ENCODE data around the gene CPNE7.

Gene CPNE7

GRCh38 chr16:89561884-89562599 is 13.5 kb upstream of the CPNE7 start:
- peak; percentile 34 for DNase-seq (ENCODE audit: low read depth)
- no peak for TF ChIP-seq CTCF (IDR thresholded peaks at IDR 0.05; ENCODE audit: control insufficient read depth, extremely low read depth, insufficient read depth)
- H3K4me3 ChIP-seq (ENCODE audit: low read depth, low read length), result peak overlapping the region; percentile 94

- no peak for DNase-seq (ENCODE audit: low read depth)
- no peak for TF ChIP-seq CTCF (IDR thresholded peaks at IDR 0.05; ENCODE audit: control insufficient read depth, extremely low read depth, insufficient read depth)
- peak overlapping the region; percentile 94 for H3K4me3 ChIP-seq (ENCODE audit: low read depth, low read length)
These were observed 12.6 kb upstream of the CPNE7 start for GRCh38 chr16:89562939-89563338.

GRCh38 chr16:89563639-89564392 is 11.7 kb upstream of the CPNE7 start:
- TF ChIP-seq CTCF (IDR thresholded peaks at IDR 0.05; ENCODE audit: control insufficient read depth, extremely low read depth, insufficient read depth), result no peak
- no peak for DNase-seq (ENCODE audit: low read depth)
- peak overlapping the region; percentile 94; the same call in 1 of the 2 replicates for H3K4me3 ChIP-seq (ENCODE audit: low read depth, low read length)

GRCh38 chr16:89564476-89565255 is 10.9 kb upstream of the CPNE7 start:
- no peak for TF ChIP-seq CTCF (IDR thresholded peaks at IDR 0.05; ENCODE audit: control insufficient read depth, extremely low read depth, insufficient read depth)
- H3K4me3 ChIP-seq (ENCODE audit: low read depth, low read length), result no peak overlapping the region; the same call in 1 of the 2 replicates
- no peak for DNase-seq (ENCODE audit: low read depth)

GRCh38 chr16:89565256-89565505 is 10.4 kb upstream of the CPNE7 start:
- TF ChIP-seq CTCF (IDR thresholded peaks at IDR 0.05; ENCODE audit: control insufficient read depth, extremely low read depth, insufficient read depth), result no peak
- peak overlapping the region; percentile 32; the same call in 1 of the 2 replicates for H3K4me3 ChIP-seq (ENCODE audit: low read depth, low read length)
- DNase-seq (ENCODE audit: low read depth), result no peak

GRCh38 chr16:89565506-89566372 is 9.8 kb upstream of the CPNE7 start:
- DNase-seq (ENCODE audit: low read depth), result peak; percentile 56
- peak overlapping the region; percentile 32 for H3K4me3 ChIP-seq (ENCODE audit: low read depth, low read length)
- peak; percentile 71 for TF ChIP-seq CTCF (IDR thresholded peaks at IDR 0.05; ENCODE audit: control insufficient read depth, extremely low read depth, insufficient read depth)

Measured in LNCaP clone FGC (cell line).